ENCODE results near the gene STAG1. TPM values are rescaled to one million over a fixed set of nuclear protein-coding genes. Genes with fewer than 3 reads are reported as not detected.

STAG1 gene
- total RNA-seq, 1 experiment from 2014 or later = 34.6 TPM

GRCh38 chr3:136657526-136657925 lies 94.7 kb downstream of the STAG1 start:
- Mint-ChIP-seq H3K27me3 (ENCODE audit: low read depth) (no peaks in the 10 kb centered on the region), H3K9me3 (peaks cover 15 to 17% of the 10 kb centered on the region in 2 experiments; a peak in 4 of 5 replicates), H3K4me1 (peaks cover 9 to 10% of the 10 kb centered on the region in 2 experiments), H3K36me3 (ENCODE audit: insufficient read depth in 1 of 3, low read depth in 3 of 3) (peaks cover 6 to 25% (median 16%) of the 10 kb centered on the region in 3 experiments; a peak in 6 of 7 replicates), H3K27ac (no peak overlapping the region), H3K4me3 (no peak overlapping the region)
- no peak overlapping the region for H3K23ac ChIP-seq (ENCODE audit: insufficient read length, low read depth, low read length)
- no peak for DNase-seq
- no peak overlapping the region for H3K27ac ChIP-seq (ENCODE audit: insufficient read length, low read depth, low read length)
- H3K4me1 ChIP-seq (ENCODE audit: insufficient read depth, low read length) = no peaks in the 10 kb centered on the region
- H4K91ac ChIP-seq (ENCODE audit: insufficient read length, low read depth, low read length) = no peak overlapping the region
- no peak overlapping the region for H3T11ph ChIP-seq (ENCODE audit: low read length)
- TF ChIP-seq, protein P1, sequence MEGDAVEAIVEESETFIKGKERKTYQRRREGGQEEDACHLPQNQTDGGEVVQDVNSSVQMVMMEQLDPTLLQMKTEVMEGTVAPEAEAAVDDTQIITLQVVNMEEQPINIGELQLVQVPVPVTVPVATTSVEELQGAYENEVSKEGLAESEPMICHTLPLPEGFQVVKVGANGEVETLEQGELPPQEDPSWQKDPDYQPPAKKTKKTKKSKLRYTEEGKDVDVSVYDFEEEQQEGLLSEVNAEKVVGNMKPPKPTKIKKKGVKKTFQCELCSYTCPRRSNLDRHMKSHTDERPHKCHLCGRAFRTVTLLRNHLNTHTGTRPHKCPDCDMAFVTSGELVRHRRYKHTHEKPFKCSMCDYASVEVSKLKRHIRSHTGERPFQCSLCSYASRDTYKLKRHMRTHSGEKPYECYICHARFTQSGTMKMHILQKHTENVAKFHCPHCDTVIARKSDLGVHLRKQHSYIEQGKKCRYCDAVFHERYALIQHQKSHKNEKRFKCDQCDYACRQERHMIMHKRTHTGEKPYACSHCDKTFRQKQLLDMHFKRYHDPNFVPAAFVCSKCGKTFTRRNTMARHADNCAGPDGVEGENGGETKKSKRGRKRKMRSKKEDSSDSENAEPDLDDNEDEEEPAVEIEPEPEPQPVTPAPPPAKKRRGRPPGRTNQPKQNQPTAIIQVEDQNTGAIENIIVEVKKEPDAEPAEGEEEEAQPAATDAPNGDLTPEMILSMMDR (conservative IDR thresholded peaks at IDR 0.05) = no peak
- H3K79me1 ChIP-seq (ENCODE audit: insufficient read depth, low read depth, low read length, poor library complexity, severe bottlenecking) = peaks cover 7% of the 10 kb centered on the region
- H3K9me3 ChIP-seq (ENCODE audit: control insufficient read depth, low read depth, low read length) = no peaks in the 10 kb centered on the region
- no peak overlapping the region for H4K5ac ChIP-seq (ENCODE audit: insufficient read length, low read depth, low read length)
- no peak overlapping the region for H3K18ac ChIP-seq (ENCODE audit: insufficient read length, low read depth, low read length)
- H2BK5ac ChIP-seq (ENCODE audit: insufficient read length, low read length) = no peak overlapping the region
- WGBS (ENCODE audit: extremely low coverage, insufficient read length, low lambda C conversion rate) = no CpG with 5 or more reads among the region's 3 CpGs
- no peak overlapping the region for H2BK120ac ChIP-seq (ENCODE audit: low read depth, low read length, poor library complexity, severe bottlenecking)
- H2BK12ac ChIP-seq (ENCODE audit: insufficient read length, low read depth, low read length) = no peak overlapping the region
- no peak overlapping the region for H3K14ac ChIP-seq (ENCODE audit: insufficient read depth, low read length)
- H3K56ac ChIP-seq (ENCODE audit: insufficient read length, low read depth, low read length) = no peak overlapping the region
- no peak overlapping the region for H3K4me2 ChIP-seq (ENCODE audit: insufficient read depth, insufficient read length, low read length)
- no peaks in the 10 kb centered on the region for H3K27me3 ChIP-seq (ENCODE audit: insufficient read depth, low read length)
- H4K8ac ChIP-seq (replicated peaks; ENCODE audit: insufficient read length, low read depth, low read length) = no peak overlapping the region
- H2BK15ac ChIP-seq (ENCODE audit: low read depth, low read length) = no peak overlapping the region
- H3K79me2 ChIP-seq (ENCODE audit: insufficient read depth, low read length) = peaks cover 2% of the 10 kb centered on the region; the same call in 1 of the 2 replicates
- H2AK5ac ChIP-seq (ENCODE audit: insufficient read length, low read length) = no peak overlapping the region
- H2BK20ac ChIP-seq (ENCODE audit: low read depth, low read length, poor library complexity, severe bottlenecking) = no peak overlapping the region
- no peaks in the 10 kb centered on the region for H4K20me1 ChIP-seq (ENCODE audit: control insufficient read depth, insufficient read depth, insufficient read length)
- no peak overlapping the region for H2AFZ ChIP-seq (ENCODE audit: low read length)
- H3K4ac ChIP-seq (ENCODE audit: low read depth, low read length) = no peak overlapping the region
- H3K9ac ChIP-seq (ENCODE audit: extremely low read depth, insufficient read length, low read length) = no peak overlapping the region
- H3K23me2 ChIP-seq (ENCODE audit: insufficient read length, low read depth, low read length, poor library complexity, severe bottlenecking) = no peaks in the 10 kb centered on the region

Data from H9 (cell line).